Naive thymus-derived CD4-positive, alpha-beta T cell (primary cell): Measurements from ENCODE around the gene KCNAB1. TPM values are rescaled to one million over a fixed set of nuclear protein-coding genes. Genes with fewer than 3 reads are reported as not detected.

Source experiments
- ATAC-seq: fragments of 150-1000 bp; cut with Tn5 transposase; 2 replicates; pipeline ENCODE4 v1.10.0; 2021; ENCODE audit warnings: mild to moderate bottlenecking, moderate library complexity
- CTCF ChIA-PET: fragments of 350-600 bp; sonication (Branson Sonifier 250); formaldehyde crosslinking; loops from one replicate; lab custom pipeline; 2021; ENCODE audit warnings: antibody characterized with exemption; lab: Charles Lee
- POLR2A ChIA-PET: fragments of 350-600 bp; sonication (Branson Sonifier 250); formaldehyde crosslinking; loops from one replicate; lab custom pipeline; 2021; ENCODE audit warnings: antibody characterized with exemption, inconsistent platforms; lab: Charles Lee
- DNase-seq, 9 donors: peaks; one replicate each; pipeline versions ENCODE4 v3.0.0 to v3.0.0-alpha.2; 2020 to 2022; ENCODE audit warnings: mixed read lengths in 1 of 9
- H3K27ac ChIP-seq: one replicate; pipeline ENCODE4 v1.7.0; 2013; ENCODE audit warnings: mild to moderate bottlenecking, low read depth, low read length, moderate library complexity
- H3K27me3 ChIP-seq, 2 donors: one replicate each; pipeline ENCODE4 v1.7.0; 2013; ENCODE audit warnings: low read length in 2 of 2, mild to moderate bottlenecking in 2 of 2, moderate library complexity in 2 of 2; ENCODE audit not compliant: control insufficient read depth in 2 of 2, insufficient read depth in 2 of 2
- H3K36me3 ChIP-seq, 3 experiments: 1 replicate in 2 of 3; 2 replicates in 1 of 3; pipeline ENCODE4 v1.7.0; 2013; ENCODE audit warnings: low read length in 3 of 3, mild to moderate bottlenecking in 3 of 3, moderate library complexity in 1 of 3; ENCODE audit not compliant: insufficient read depth in 3 of 3, control insufficient read depth in 2 of 3
- H3K4me1 ChIP-seq, 2 donors: one replicate each; pipeline ENCODE4 v1.7.0; 2013; ENCODE audit warnings: low read length in 2 of 2, mild to moderate bottlenecking in 2 of 2, moderate library complexity in 1 of 2; ENCODE audit not compliant: control insufficient read depth in 2 of 2, insufficient read depth in 2 of 2
- H3K4me3 ChIP-seq: 2 replicates; pipeline ENCODE4 v1.7.0; 2013; ENCODE audit warnings: mild to moderate bottlenecking, low read length
- H3K9me3 ChIP-seq, 3 experiments: 1 replicate in 2 of 3; 2 replicates in 1 of 3; pipeline ENCODE4 v1.7.0; 2013; ENCODE audit warnings: low read length in 3 of 3; ENCODE audit not compliant: control insufficient read depth in 2 of 3
- H3K27ac Mint-ChIP-seq, 9 donors: one replicate each; pipeline ENCODE4 v1.8.0; 2020 to 2022; ENCODE audit warnings: mixed read lengths in 9 of 9, mild to moderate bottlenecking in 8 of 9, moderate library complexity in 5 of 9, inconsistent platforms in 2 of 9
- H3K27me3 Mint-ChIP-seq, 5 donors: one replicate each; pipeline ENCODE4 v1.8.0; 2021 to 2022; ENCODE audit warnings: mixed read lengths in 5 of 5, mild to moderate bottlenecking in 1 of 5
- H3K36me3 Mint-ChIP-seq, 5 donors: one replicate each; pipeline ENCODE4 v1.8.0; 2020 to 2022; ENCODE audit warnings: mixed read lengths in 5 of 5, mild to moderate bottlenecking in 3 of 5, inconsistent platforms in 1 of 5
- H3K4me1 Mint-ChIP-seq, 7 donors: one replicate each; pipeline ENCODE4 v1.8.0; 2020 to 2022; ENCODE audit warnings: mixed read lengths in 7 of 7, mild to moderate bottlenecking in 3 of 7, inconsistent platforms in 1 of 7
- H3K4me3 Mint-ChIP-seq, 10 donors: one replicate each; pipeline ENCODE4 v1.8.0; 2020 to 2022; ENCODE audit warnings: mild to moderate bottlenecking in 10 of 10, mixed read lengths in 10 of 10, moderate library complexity in 6 of 10, inconsistent platforms in 2 of 10
- H3K9me3 Mint-ChIP-seq, 11 donors: one replicate each; pipeline ENCODE4 v1.8.0; 2020 to 2022; ENCODE audit warnings: mixed read lengths in 11 of 11, mild to moderate bottlenecking in 4 of 11, inconsistent platforms in 1 of 11, moderate library complexity in 1 of 11
- intact Hi-C, 2 donors: fragments of 100-400 bp; cut with micrococcal nuclease; formaldehyde crosslinking; loops; one replicate each; pipeline ENCODE4 v1.15.1; 2023
- polyA plus RNA-seq, 2 donors: library from polyadenylated mRNA; unstranded; fragments of 300-500 nt; fragmentation: Illumina TruSeq; gene quantifications; one replicate each; pipeline ENCODE4 v1.2.3, GENCODE V29; 2021
- total RNA-seq, 6 experiments: library from RNA in 5 of 6; stranded (reverse) in 5 of 6; gene quantifications; 1 replicate in 5 of 6; 2 replicates in 1 of 6; pipeline ENCODE4 v1.2.3 and lab custom pipeline; 2021 to 2026

KCNAB1 gene
- total and polyA plus RNA-seq, 7 experiments from 2014 or later = 0.09 to 0.17 TPM; not detected in 5

- Histone ChIP-seq H3K4me1 (no peaks in the 10 kb centered on the region), H3K4me3 (no peak overlapping the region), H3K36me3 (no peaks in the 10 kb centered on the region), H3K27ac (no peak overlapping the region), H3K9me3 (no peaks in the 10 kb centered on the region), H3K27me3 (no peaks in the 10 kb centered on the region)
- intact Hi-C loops = no loop called here
- ATAC-seq = no peak
- Mint-ChIP-seq H3K9me3 (peaks cover 0 to 10% (median 4%) of the 10 kb centered on the region in 11 donors), H3K36me3 (peaks cover 0 to 6% (median 3%) of the 10 kb centered on the region in 5 donors), H3K4me1 (peaks cover 0 to 2% (median 0%) of the 10 kb centered on the region in 7 donors), H3K27me3 (peaks cover 0 to 51% (median 4%) of the 10 kb centered on the region in 5 donors), H3K27ac (no peak overlapping the region), H3K4me3 (no peak overlapping the region)
- DNase-seq = no peak
- CTCF ChIA-PET = no interaction called here
- POLR2A ChIA-PET = no interaction called here
Measured at GRCh38 chr3:156495816-156496215, 375.4 kb downstream of the KCNAB1 start.

- Histone ChIP-seq H3K27me3 (no peaks in the 10 kb centered on the region), H3K4me3 (no peak overlapping the region), H3K9me3 (no peaks in the 10 kb centered on the region), H3K4me1 (no peaks in the 10 kb centered on the region), H3K36me3 (no peaks in the 10 kb centered on the region), H3K27ac (no peak overlapping the region)
- ChIA-PET CTCF (no interaction called here), POLR2A (no interaction called here)
- H3K27me3 Mint-ChIP-seq = peaks cover 0 to 53% (median 4%) of the 10 kb centered on the region in 5 donors
- no peak overlapping the region for H3K27ac Mint-ChIP-seq
- H3K9me3 Mint-ChIP-seq = peaks cover 0 to 10% (median 4%) of the 10 kb centered on the region in 11 donors
- peaks cover 0 to 6% (median 3%) of the 10 kb centered on the region in 5 donors for H3K36me3 Mint-ChIP-seq
- ATAC-seq (no peak), DNase-seq (no peak)
- H3K4me1 Mint-ChIP-seq = peaks cover 0 to 2% (median 0%) of the 10 kb centered on the region in 7 donors
- no peak overlapping the region for H3K4me3 Mint-ChIP-seq
- intact Hi-C loops = no loop called here
Measured at GRCh38 chr3:156497326-156497725, 376.9 kb downstream of the KCNAB1 start.

- no peaks in the 10 kb centered on the region for H3K9me3 ChIP-seq
- no peaks in the 10 kb centered on the region for H3K36me3 ChIP-seq
- ChIA-PET POLR2A (no interaction called here), CTCF (no interaction called here)
- H3K4me1 ChIP-seq = no peaks in the 10 kb centered on the region
- peaks cover 0 to 10% (median 4%) of the 10 kb centered on the region in 11 donors for H3K9me3 Mint-ChIP-seq
- no peak overlapping the region for H3K27ac Mint-ChIP-seq
- H3K27me3 ChIP-seq = no peaks in the 10 kb centered on the region
- ATAC-seq (no peak), DNase-seq (no peak)
- H3K27ac ChIP-seq = no peak overlapping the region
- H3K4me1 Mint-ChIP-seq = peaks cover 0 to 8% (median 0%) of the 10 kb centered on the region in 7 donors
- intact Hi-C loops = no loop called here
- H3K4me3 Mint-ChIP-seq = no peak overlapping the region
- no peak overlapping the region for H3K4me3 ChIP-seq
- peaks cover 0 to 52% (median 4%) of the 10 kb centered on the region in 5 donors for H3K27me3 Mint-ChIP-seq
- H3K36me3 Mint-ChIP-seq = peaks cover 0 to 6% (median 3%) of the 10 kb centered on the region in 5 donors
Measured at GRCh38 chr3:156498307-156498706, 377.9 kb downstream of the KCNAB1 start.

GRCh38 chr3:156507285-156507684 lies 386.9 kb downstream of the KCNAB1 start:
- Mint-ChIP-seq H3K36me3 (no peaks in the 10 kb centered on the region), H3K4me1 (peaks cover 0 to 24% (median 6%) of the 10 kb centered on the region in 7 donors), H3K27me3 (peaks cover 0 to 57% (median 21%) of the 10 kb centered on the region in 5 donors), H3K4me3 (no peak overlapping the region), H3K27ac (no peak overlapping the region), H3K9me3 (peaks cover 0 to 6% (median 0%) of the 10 kb centered on the region in 11 donors)
- ATAC-seq = no peak
- Histone ChIP-seq H3K4me1 (no peaks in the 10 kb centered on the region), H3K27ac (no peak overlapping the region), H3K4me3 (no peak overlapping the region), H3K27me3 (no peaks in the 10 kb centered on the region), H3K9me3 (no peaks in the 10 kb centered on the region), H3K36me3 (no peaks in the 10 kb centered on the region)
- intact Hi-C loops = loop anchor here in 1 of 2 donors (10.0 kb wide), 1 partner anchor 162 kb away; no protein-coding TSS in a partner anchor
- POLR2A ChIA-PET = interaction anchor here (0.5 to 1.5 kb wide), 2 partner anchors 24 to 35 kb away, joined by 3 to 6 read pairs; no protein-coding TSS in a partner anchor
- DNase-seq = no peak
- CTCF ChIA-PET = interaction anchor here (1.3 to 8.4 kb wide), 5 partner anchors 11 to 356 kb away, joined by 3 to 91 read pairs (median 16); no protein-coding TSS in a partner anchor

GRCh38 chr3:156509189-156510174 lies 389.1 kb downstream of the KCNAB1 start:
- Mint-ChIP-seq H3K9me3 (peaks cover 0 to 6% (median 0%) of the 10 kb centered on the region in 11 donors), H3K4me1 (peaks cover 0 to 21% (median 9%) of the 10 kb centered on the region in 7 donors), H3K4me3 (no peak overlapping the region), H3K27me3 (peaks cover 0 to 40% (median 17%) of the 10 kb centered on the region in 5 donors), H3K36me3 (no peaks in the 10 kb centered on the region), H3K27ac (no peak overlapping the region)
- DNase-seq (peak in 7 of 9 donors; percentile 30 to 71 (median 62)), ATAC-seq (peak; percentile 82)
- H3K27me3 ChIP-seq = no peaks in the 10 kb centered on the region
- POLR2A ChIA-PET = interaction anchor here (0.6 to 1.2 kb wide), 4 partner anchors 25 to 41 kb away, joined by 3 to 4 read pairs (median 3); no protein-coding TSS in a partner anchor
- no peak overlapping the region for H3K4me3 ChIP-seq
- no peaks in the 10 kb centered on the region for H3K9me3 ChIP-seq
- H3K4me1 ChIP-seq = no peaks in the 10 kb centered on the region
- intact Hi-C loops = loop anchor here (1.0 to 10.0 kb wide), 13 partner anchors 25 to 628 kb away; no protein-coding TSS in a partner anchor
- no peak overlapping the region for H3K27ac ChIP-seq
- CTCF ChIA-PET = interaction anchor here (0.6 to 8.4 kb wide), 26 partner anchors 9 to 573 kb away, joined by 3 to 91 read pairs (median 4); no protein-coding TSS in a partner anchor
- no peaks in the 10 kb centered on the region for H3K36me3 ChIP-seq

- Mint-ChIP-seq H3K27me3 (peaks cover 0 to 33% (median 8%) of the 10 kb centered on the region in 5 donors), H3K36me3 (no peaks in the 10 kb centered on the region), H3K27ac (peak overlapping the region in 2 of 9 donors; percentile 4 to 19), H3K9me3 (no peaks in the 10 kb centered on the region), H3K4me1 (peaks cover 0 to 21% (median 9%) of the 10 kb centered on the region in 7 donors), H3K4me3 (peak overlapping the region in 1 of 10 donors; percentile 6)
- H3K9me3 ChIP-seq = no peaks in the 10 kb centered on the region
- intact Hi-C loops = loop anchor here in 1 of 2 donors (5.0 kb wide), 1 partner anchor 170 kb away; no protein-coding TSS in a partner anchor
- CTCF ChIA-PET = interaction anchor here (0.6 to 8.4 kb wide), 7 partner anchors 12 to 361 kb away, joined by 3 to 91 read pairs (median 3); no protein-coding TSS in a partner anchor
- ATAC-seq (no peak), DNase-seq (no peak)
- no peak overlapping the region for H3K4me3 ChIP-seq
- no peaks in the 10 kb centered on the region for H3K4me1 ChIP-seq
- no peaks in the 10 kb centered on the region for H3K27me3 ChIP-seq
- POLR2A ChIA-PET = interaction anchor here (0.6 to 1.8 kb wide), 4 partner anchors 9 to 630 kb away, joined by 3 to 5 read pairs (median 3); no protein-coding TSS in a partner anchor
- H3K27ac ChIP-seq = no peak overlapping the region
- H3K36me3 ChIP-seq = no peaks in the 10 kb centered on the region
Measured at GRCh38 chr3:156511987-156512677, 391.8 kb downstream of the KCNAB1 start.
